ENCODE results near the gene PDE7B.
A peak's percentile ranks its signal among the peaks of the same experiment; 100 is the strongest.

Gene PDE7B

DNA sequence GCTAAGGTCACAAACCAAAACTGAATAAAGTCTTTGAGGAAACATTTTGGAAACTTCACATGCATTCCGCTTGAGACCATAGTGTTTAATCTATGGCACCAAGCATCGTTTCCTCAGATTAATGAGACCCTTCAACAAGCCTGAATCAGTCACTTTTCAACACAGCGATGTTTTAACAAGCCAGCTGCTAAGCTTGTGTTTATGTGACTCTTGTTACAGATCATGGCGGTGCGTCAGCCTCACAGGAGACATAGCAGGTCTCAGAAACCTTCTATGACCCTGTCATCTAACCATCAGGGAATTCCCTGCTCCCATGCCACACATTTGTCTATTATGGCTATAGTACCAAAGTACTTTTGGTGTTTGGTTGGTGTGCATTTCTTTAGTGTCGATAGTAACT, 341.4 kb downstream of the PDE7B start:
- TF ChIP-seq, protein P1, sequence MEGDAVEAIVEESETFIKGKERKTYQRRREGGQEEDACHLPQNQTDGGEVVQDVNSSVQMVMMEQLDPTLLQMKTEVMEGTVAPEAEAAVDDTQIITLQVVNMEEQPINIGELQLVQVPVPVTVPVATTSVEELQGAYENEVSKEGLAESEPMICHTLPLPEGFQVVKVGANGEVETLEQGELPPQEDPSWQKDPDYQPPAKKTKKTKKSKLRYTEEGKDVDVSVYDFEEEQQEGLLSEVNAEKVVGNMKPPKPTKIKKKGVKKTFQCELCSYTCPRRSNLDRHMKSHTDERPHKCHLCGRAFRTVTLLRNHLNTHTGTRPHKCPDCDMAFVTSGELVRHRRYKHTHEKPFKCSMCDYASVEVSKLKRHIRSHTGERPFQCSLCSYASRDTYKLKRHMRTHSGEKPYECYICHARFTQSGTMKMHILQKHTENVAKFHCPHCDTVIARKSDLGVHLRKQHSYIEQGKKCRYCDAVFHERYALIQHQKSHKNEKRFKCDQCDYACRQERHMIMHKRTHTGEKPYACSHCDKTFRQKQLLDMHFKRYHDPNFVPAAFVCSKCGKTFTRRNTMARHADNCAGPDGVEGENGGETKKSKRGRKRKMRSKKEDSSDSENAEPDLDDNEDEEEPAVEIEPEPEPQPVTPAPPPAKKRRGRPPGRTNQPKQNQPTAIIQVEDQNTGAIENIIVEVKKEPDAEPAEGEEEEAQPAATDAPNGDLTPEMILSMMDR (conservative IDR thresholded peaks at IDR 0.05; ENCODE audit: low read length): no peak
- H3K4me3 ChIP-seq (ENCODE audit: low read length): no peak overlapping the region
- no peak for DNase-seq (ENCODE audit: low read depth)

DNA sequence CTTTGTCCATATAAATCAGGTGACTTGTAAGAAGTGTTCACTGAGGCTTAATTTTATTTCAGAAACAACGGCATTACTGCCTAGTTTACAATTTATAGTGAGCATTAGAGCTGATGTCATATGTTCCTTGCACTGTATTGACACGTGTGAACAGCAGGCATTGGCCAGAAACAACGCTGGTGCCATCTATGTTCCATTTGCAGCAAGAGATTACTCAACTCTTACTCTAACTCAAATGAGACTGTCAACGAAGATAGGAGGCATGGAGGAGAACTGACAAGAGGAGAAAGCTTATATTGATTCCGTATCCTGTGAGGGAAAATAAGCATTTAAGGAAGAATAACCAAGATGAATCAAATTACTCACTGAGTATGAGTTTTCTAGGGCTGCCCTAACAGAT, 350.2 kb downstream of the PDE7B start:
- TF ChIP-seq, protein P1 (conservative IDR thresholded peaks at IDR 0.05; ENCODE audit: low read length): peak; percentile 17; the same call in 1 of the 2 replicates
- DNase-seq (ENCODE audit: low read depth): peak; percentile 11
- no peak overlapping the region for H3K4me3 ChIP-seq (ENCODE audit: low read length)

DNA sequence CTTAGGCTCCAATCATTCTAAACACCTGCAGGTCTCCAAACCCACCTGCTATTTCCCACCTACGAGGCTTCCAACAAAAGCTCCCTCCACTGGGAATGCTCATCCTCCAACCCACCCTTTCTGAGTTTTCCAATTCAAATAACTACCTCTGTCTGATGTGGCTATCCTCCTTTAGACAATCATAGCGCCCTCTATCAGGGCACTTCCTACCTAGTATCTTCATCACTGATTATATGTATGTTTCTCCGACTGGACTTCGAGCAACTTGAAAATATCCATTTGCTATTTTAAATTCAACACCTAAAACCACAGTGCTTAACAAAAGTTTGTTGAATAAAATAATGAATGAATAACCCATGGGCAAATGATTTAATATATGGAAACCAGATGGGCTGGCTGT, 357.3 kb downstream of the PDE7B start:
- no peak for DNase-seq (ENCODE audit: low read depth)
- H3K4me3 ChIP-seq (ENCODE audit: low read length): no peak overlapping the region
- TF ChIP-seq, protein P1 (conservative IDR thresholded peaks at IDR 0.05; ENCODE audit: low read length): no peak

DNA sequence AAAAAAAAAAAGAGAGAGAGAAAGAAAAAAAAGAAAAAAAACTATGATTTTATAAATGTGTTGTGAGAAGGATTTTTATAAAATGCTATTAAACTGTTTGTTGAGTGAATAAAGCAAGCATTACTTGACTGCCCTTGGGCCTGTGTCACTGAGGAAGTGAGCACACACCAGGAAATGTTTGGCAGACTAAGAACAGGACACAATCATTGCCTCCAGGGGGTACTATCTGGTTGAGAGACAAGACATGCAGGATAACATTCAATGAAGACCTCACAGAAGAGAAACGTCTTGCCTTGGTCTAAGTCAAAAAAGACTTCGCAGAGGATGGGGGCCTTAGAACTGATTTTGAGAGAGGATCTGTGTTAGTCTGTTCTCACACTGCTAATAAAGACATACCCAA, 358.0 kb downstream of the PDE7B start:
- DNase-seq (ENCODE audit: low read depth): no peak
- TF ChIP-seq, protein P1 (conservative IDR thresholded peaks at IDR 0.05; ENCODE audit: low read length): no peak

DNA sequence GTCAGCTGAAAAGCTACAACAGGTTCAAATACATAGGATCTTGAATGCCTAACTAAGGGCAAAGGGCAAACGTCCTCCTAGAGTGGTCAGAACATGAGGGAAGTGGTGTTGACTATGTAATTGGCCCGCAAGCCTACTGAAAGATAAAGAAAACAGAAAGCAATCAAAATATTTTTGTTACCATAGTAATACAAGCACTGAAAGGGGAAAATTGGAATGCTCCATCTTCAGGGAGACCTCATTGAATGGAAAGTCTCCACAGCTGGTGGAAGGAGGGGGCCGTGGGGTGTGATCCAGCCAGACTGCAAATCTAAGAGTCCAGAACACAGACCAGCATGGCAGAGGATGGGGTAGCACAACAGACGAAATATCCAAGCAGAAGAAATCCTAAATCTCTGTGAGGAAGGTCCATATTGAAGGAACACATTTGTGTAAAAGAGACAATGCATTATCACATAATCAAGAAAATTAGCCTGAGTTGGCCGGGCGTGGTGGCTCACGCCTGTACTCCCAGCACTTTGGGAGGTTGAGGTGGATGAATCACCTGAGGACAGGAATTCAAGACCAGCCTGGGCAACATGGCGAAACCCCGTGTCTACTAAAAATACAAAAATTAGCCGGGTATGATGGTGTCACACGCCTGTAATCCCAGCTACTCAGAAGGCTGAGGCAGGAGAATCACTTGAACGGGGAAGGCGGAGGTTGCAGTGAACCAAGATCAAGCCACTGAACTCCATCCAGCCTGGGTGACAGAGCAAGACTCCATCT, 359.1 kb downstream of the PDE7B start:
- DNase-seq (ENCODE audit: low read depth): no peak
- no peak overlapping the region for H3K4me3 ChIP-seq (ENCODE audit: low read length)
- TF ChIP-seq, protein P1 (conservative IDR thresholded peaks at IDR 0.05; ENCODE audit: low read length): no peak

More for the DNA sequence above, 358.0 kb downstream of the PDE7B start:
- no peak overlapping the region for H3K4me3 ChIP-seq (ENCODE audit: low read length)

DNA sequence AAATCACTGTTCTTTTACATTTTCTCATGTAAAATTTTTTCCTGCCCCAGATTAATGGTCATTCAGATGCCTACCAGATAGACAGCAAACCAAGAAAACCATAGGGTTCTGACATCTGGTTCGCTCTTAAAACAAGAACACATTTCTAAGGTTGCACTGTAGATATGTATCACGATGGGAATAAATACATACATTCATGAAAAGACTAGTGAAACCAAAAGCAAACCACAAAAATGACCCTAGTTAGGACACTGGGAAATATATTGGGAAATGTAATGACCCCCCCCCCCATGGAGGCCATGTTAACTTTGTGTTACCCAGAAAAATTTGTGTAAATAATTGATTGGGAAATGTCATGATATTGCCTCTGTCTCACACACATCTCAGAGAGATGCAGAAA, 361.1 kb downstream of the PDE7B start:
- no peak overlapping the region for H3K4me3 ChIP-seq (ENCODE audit: low read length)
- TF ChIP-seq, protein P1 (conservative IDR thresholded peaks at IDR 0.05; ENCODE audit: low read length): no peak
- no peak for DNase-seq (ENCODE audit: low read depth)

DNA sequence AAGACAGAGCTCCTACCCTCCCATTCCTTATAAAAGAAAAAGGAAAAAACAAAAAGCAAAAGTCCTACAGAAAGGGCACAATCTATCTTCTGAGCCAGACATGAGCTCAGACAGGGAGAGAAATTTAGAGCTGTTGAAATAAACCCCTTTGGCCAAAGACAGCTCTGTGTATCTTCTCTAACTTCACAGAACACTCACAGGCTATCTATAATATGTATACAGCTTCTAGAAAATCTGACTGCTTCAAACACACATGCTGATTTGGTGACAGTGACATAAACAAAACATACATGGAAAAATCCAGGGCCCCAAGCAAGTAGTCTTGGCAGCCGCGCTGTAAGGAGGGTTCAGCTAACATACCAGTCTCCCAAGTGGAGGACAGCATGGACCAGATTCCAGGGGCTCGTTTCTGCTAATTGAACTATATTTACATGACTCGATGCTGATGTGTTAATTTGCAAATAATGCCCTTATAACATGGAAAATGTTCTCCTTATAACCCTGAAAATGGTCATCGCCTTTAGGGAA, 361.6 kb downstream of the PDE7B start:
- TF ChIP-seq, protein P1 (conservative IDR thresholded peaks at IDR 0.05; ENCODE audit: low read length): no peak
- H3K4me3 ChIP-seq (ENCODE audit: low read length): no peak overlapping the region

More for the DNA sequence above, 361.6 kb downstream of the PDE7B start:
- no peak for DNase-seq (ENCODE audit: low read depth)

Data from AG10803 (cell line).